Natural killer cell treated with Interleukin-12 subunit alpha and Interleukin-12 subunit beta and Interleukin-15 and Interleukin-18, amount 100 ng/mL, for 72 hours (primary cell): ENCODE measurements around the gene ANKIB1. TPM values are rescaled to one million over a fixed set of nuclear protein-coding genes. Genes with fewer than 3 reads are reported as not detected.

Experiments used
- ATAC-seq, 2 donors: fragments of 150-1000 bp; cut with Tn5 transposase in 1 of 2; sonication (Bioruptor Pico), chemical (Tn5 transposase) in 1 of 2; 2 replicates each; pipeline ENCODE4 v1.10.0; 2021
- DNase-seq: peaks from one replicate; pipeline ENCODE4 v3.0.0; 2022; ENCODE audit warnings: low spot score
- H3K27ac Mint-ChIP-seq, 2 donors: 1 replicate in 1 of 2; 2 replicates in 1 of 2; pipeline ENCODE4 v1.8.0; 2022; ENCODE audit warnings: mixed read lengths in 2 of 2, mild to moderate bottlenecking in 1 of 2, moderate library complexity in 1 of 2
- H3K27me3 Mint-ChIP-seq, 2 donors: 1 replicate in 1 of 2; 2 replicates in 1 of 2; pipeline ENCODE4 v1.8.0; 2022; ENCODE audit warnings: mixed read lengths in 2 of 2
- H3K36me3 Mint-ChIP-seq: one replicate; pipeline ENCODE4 v1.8.0; 2022; ENCODE audit warnings: mixed read lengths
- H3K4me1 Mint-ChIP-seq, 2 donors: 1 replicate in 1 of 2; 2 replicates in 1 of 2; pipeline ENCODE4 v1.8.0; 2022; ENCODE audit warnings: low read depth in 2 of 2, mixed read lengths in 2 of 2, mild to moderate bottlenecking in 1 of 2
- H3K4me3 Mint-ChIP-seq: one replicate; pipeline ENCODE4 v1.8.0; 2022; ENCODE audit warnings: mixed read lengths
- H3K9me3 Mint-ChIP-seq: 2 replicates; pipeline ENCODE4 v1.8.0; 2022; ENCODE audit warnings: mixed read lengths
- total RNA-seq, 2 donors: library from RNA; stranded (reverse); gene quantifications; one replicate each; pipeline ENCODE4 v1.2.3, GENCODE V29; 2022

ANKIB1 gene
- total RNA-seq, 2 donors from 2014 or later: 48.8 to 66.8 TPM

DNA sequence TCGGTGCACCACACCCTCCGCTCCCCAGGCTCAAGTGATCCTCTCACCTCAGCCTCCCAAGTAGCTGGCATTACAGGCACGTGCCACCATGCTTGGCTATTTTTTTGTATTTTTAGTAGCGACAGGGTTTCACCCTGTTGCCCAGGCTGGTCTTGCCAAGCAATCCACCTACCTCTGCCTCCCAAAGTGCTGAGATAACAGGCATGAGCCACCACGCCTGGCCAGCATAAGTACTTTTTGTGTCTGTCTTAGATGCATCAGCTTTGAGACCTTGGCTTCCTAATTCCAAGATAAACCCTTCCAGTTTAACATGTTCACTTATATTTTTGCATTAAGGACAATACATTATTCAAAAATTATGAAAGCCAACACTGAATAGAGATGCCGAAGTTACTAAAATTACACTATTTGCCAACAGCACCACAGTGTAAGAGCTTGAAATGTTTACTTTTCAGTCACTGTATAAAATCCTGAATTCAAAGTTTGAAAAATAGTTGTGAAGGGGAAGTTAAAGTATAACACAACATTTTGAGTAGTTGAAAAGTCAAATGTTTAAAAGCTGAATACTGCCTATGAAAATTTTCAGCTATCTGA is 36.5 kb downstream of the ANKIB1 start:
- ATAC-seq (no peak), DNase-seq (no peak)
- Mint-ChIP-seq H3K4me3 (no peak overlapping the region), H3K27me3 (no peaks in the 10 kb centered on the region), H3K36me3 (no peaks in the 10 kb centered on the region), H3K9me3 (no peaks in the 10 kb centered on the region), H3K27ac (no peak overlapping the region), H3K4me1 (peaks cover 7% of the 10 kb centered on the region in 2 donors)

DNA sequence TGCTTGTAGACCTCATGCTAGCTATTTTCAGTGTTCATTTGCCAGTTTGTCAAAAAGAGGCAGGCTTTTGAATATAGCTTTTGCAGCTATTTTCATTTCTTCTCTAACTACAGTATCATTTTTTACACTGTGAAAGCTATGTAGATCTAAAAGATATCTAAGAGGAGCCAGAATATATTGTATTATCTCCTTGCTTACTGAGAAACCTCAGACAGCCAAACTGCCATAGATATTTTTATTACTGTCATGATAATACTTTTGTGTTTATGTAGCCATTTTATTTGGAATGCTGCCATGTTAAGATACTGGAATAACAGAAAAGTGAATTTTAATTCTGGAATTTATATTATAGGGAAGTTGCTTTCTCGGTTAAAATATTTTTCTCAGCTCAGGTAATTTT is 37.2 kb downstream of the ANKIB1 start:
- H3K4me1 Mint-ChIP-seq: peaks cover 7 to 8% of the 10 kb centered on the region in 2 donors
- DNase-seq (no peak), ATAC-seq (no peak)
- H3K27ac Mint-ChIP-seq: no peak overlapping the region
- H3K9me3 Mint-ChIP-seq: no peaks in the 10 kb centered on the region
- H3K27me3 Mint-ChIP-seq: no peaks in the 10 kb centered on the region
- no peak overlapping the region for H3K4me3 Mint-ChIP-seq
- H3K36me3 Mint-ChIP-seq: no peaks in the 10 kb centered on the region

DNA sequence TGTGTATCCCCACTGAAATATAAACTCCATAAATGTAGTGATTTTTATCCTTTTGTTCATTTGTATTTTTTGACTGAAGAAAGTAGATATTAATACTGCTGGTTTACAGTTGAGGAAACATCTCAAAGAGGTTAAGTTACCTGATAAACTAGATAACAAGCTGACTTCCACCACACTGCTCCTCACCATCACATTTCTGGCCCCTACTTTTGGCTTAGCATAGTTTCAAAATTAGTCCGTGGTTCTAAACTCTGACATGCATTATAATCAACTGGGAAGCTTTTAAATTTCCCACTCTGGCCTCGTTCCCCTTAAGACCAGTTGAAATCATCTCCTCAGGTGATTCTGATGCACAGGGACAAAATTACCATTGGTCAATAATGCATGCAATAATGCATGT is 43.5 kb downstream of the ANKIB1 start:
- DNase-seq (no peak), ATAC-seq (no peak)
- H3K4me1 Mint-ChIP-seq: peaks cover 27 to 32% of the 10 kb centered on the region in 2 donors
- H3K9me3 Mint-ChIP-seq: no peaks in the 10 kb centered on the region
- H3K27ac Mint-ChIP-seq: no peak overlapping the region
- H3K36me3 Mint-ChIP-seq: no peaks in the 10 kb centered on the region
- no peaks in the 10 kb centered on the region for H3K27me3 Mint-ChIP-seq
- H3K4me3 Mint-ChIP-seq: no peak overlapping the region

DNA sequence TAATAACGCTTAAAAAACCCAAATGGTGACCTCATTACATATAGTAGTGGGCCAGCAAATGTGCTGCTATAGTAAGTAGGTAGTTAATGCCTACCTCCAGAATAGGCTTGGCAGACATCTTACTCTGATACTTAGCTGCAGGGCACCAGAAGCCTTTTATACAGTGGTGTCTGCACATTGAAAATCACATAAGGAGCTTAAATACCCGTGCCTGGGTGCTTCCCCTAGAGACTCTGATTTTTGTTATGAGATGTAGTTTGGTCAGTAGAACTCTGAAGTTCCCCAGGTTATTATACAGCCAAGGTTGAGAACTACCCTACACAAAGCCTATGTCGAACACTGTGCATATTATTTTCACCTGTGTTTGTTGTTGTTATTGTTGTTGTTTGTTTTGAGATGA is 47.2 kb downstream of the ANKIB1 start:
- peaks cover 12% of the 10 kb centered on the region for H3K36me3 Mint-ChIP-seq
- no peak overlapping the region for H3K27ac Mint-ChIP-seq
- H3K4me1 Mint-ChIP-seq: peaks cover 23 to 24% of the 10 kb centered on the region in 2 donors
- no peaks in the 10 kb centered on the region for H3K9me3 Mint-ChIP-seq
- ATAC-seq (no peak), DNase-seq (no peak)
- no peak overlapping the region for H3K4me3 Mint-ChIP-seq
- no peaks in the 10 kb centered on the region for H3K27me3 Mint-ChIP-seq

DNA sequence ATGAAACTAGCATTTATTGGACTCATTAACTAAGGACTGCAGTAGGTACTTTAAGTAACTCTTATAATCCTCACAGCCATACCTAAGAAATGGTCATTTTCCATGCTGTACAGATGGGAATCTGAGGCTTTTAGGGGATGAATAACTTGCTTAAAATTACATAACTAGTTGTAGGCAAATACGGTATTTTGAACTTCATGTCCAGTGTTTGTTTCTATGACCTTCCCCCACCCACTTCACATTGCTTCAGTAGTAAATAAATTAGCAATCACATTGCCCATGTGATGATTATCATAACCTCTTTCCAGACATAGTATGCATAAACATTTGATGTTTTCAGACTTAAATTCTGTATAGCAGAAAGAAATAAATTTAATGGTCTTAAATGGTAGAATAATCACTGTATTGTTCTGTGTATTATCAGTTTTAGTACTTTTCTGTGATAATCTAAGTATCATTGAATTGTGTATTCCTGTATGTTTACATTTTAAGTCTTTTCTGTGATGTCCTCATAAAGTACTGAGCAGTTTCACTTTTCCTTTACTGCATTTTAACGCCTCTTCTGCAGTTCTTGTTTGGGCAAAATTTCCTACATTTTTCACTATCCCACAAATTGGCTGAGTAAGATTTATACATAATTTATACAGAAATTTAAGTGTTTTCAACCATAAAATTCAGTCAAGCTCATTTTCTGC is 48.3 kb downstream of the ANKIB1 start:
- ATAC-seq: no peak
- Mint-ChIP-seq H3K27me3 (no peaks in the 10 kb centered on the region), H3K36me3 (peaks cover 12% of the 10 kb centered on the region), H3K9me3 (no peaks in the 10 kb centered on the region), H3K27ac (peak overlapping the region in 1 of 2 donors; percentile 34), H3K4me3 (peak overlapping the region; percentile 28), H3K4me1 (peaks cover 23 to 24% of the 10 kb centered on the region in 2 donors)
- no peak for DNase-seq

DNA sequence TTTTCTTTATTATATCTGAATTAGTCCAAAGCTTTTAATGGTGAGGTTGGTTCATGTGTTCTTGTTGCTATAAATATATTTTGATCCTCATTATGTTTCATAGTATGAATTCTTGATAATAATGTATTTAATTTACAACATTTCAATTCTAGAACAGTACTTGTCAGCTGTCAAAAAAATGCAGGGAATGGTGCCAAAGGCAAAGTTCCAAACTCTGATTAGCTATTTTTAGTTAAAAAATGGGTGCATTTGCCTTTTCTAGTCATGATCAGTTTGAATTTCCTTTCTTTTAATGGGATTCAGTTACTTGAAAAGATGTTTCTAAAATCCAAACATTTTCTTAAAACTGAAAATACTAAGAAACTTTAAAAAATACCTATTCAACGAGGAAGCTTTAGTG is 49.6 kb downstream of the ANKIB1 start:
- Mint-ChIP-seq H3K36me3 (peaks cover 12% of the 10 kb centered on the region), H3K4me3 (no peak overlapping the region), H3K4me1 (peaks cover 14 to 20% of the 10 kb centered on the region in 2 donors), H3K27me3 (no peaks in the 10 kb centered on the region), H3K27ac (no peak overlapping the region), H3K9me3 (no peaks in the 10 kb centered on the region)
- no peak for ATAC-seq
- no peak for DNase-seq

DNA sequence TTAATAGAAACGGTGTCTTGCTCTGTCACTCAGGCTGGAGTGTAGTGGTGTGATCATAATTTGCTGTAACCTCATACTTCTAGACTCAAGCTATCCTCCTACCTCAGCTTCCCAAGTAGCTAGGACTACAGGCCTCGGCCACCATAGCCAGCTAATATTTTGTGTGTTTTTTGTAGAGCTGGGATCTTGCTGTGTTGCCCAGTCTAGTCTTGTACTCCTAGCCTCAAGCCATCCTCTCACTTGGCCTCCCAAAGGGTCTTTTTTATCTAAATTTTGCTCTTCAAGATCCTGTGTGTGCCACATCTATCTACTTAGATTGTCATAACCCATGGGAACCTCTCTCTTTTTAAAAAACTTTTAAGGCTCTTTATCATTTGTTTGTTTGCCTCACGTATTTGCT is 50.5 kb downstream of the ANKIB1 start:
- DNase-seq (no peak), ATAC-seq (no peak)
- Mint-ChIP-seq H3K4me3 (no peak overlapping the region), H3K9me3 (no peaks in the 10 kb centered on the region), H3K4me1 (peaks cover 11 to 16% of the 10 kb centered on the region in 2 donors), H3K27ac (no peak overlapping the region), H3K27me3 (no peaks in the 10 kb centered on the region), H3K36me3 (peaks cover 15% of the 10 kb centered on the region)

DNA sequence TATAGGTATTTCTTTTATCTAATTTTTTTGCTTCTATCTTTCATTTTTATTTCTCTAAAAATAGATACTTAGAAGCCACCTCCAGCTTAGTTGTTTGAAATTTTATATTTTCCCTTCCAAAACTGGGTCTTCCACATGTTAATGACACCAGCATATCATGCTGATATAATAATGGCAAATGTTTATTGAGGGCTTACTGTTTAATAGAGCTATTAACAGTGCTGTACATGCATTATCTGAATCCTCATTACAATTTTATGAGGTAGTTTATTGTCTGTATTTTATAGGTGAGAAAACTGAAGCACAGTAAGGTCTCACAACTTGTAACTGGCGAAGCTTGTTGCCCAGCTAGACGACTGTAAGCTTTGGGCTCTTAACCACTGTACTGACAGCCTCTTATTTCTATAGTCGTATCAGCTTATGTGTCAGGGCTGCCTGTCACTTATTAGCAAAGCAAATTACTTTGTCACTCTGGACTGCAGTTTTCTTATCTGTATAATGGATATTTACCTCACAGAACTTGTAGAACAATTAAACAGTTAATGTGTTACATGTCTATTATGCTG is 51.2 kb downstream of the ANKIB1 start:
- ATAC-seq (no peak), DNase-seq (no peak)
- Mint-ChIP-seq H3K4me3 (no peak overlapping the region), H3K36me3 (peaks cover 15% of the 10 kb centered on the region), H3K4me1 (peaks cover 11 to 13% of the 10 kb centered on the region in 2 donors), H3K27ac (no peak overlapping the region), H3K27me3 (no peaks in the 10 kb centered on the region), H3K9me3 (no peaks in the 10 kb centered on the region)

DNA sequence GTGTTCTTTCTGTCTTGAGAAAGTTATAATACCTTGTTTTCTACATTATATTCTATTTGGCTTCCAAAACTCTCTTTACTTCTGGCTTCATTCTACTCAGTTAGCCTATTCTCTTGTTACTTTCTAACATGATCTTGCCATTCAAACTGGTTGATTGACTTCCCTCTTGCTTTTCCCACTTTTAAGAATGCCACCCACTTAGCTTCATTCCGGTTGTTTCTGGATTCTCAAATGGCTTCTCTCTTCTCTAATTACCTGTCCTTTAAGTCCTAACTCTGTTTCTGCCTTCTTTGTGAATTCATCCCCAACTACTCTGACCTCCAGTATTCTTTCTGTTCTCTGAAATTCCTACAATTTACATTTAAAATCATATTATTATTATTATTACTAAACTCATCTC is 52.0 kb downstream of the ANKIB1 start:
- H3K27ac Mint-ChIP-seq: no peak overlapping the region
- H3K9me3 Mint-ChIP-seq: no peaks in the 10 kb centered on the region
- H3K4me1 Mint-ChIP-seq: peaks cover 11 to 12% of the 10 kb centered on the region in 2 donors
- no peaks in the 10 kb centered on the region for H3K27me3 Mint-ChIP-seq
- DNase-seq (no peak), ATAC-seq (no peak)
- no peak overlapping the region for H3K4me3 Mint-ChIP-seq
- peaks cover 15% of the 10 kb centered on the region for H3K36me3 Mint-ChIP-seq

DNA sequence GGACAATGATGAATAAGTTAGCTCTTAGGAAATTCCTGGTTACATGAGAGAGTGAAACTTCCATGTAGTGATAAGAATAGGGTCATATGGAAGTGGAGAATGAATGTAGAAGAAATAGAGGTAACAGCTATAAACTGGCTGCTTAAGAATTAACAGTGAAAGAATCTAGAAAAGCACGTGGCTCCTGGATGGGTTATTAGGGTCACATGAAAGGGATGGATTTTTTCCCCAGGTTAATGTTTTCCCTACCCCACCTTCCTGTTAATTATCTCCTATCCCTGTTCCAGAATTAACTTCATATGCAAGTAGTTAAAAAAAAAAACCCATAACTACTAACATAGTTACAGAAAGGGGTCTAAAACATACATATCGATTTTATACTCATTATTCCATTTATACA is 58.0 kb downstream of the ANKIB1 start:
- no peak for DNase-seq
- Mint-ChIP-seq H3K4me1 (no peaks in the 10 kb centered on the region), H3K27me3 (no peaks in the 10 kb centered on the region), H3K9me3 (no peaks in the 10 kb centered on the region), H3K27ac (no peak overlapping the region), H3K4me3 (no peak overlapping the region), H3K36me3 (peaks cover 4% of the 10 kb centered on the region)
- ATAC-seq: no peak

DNA sequence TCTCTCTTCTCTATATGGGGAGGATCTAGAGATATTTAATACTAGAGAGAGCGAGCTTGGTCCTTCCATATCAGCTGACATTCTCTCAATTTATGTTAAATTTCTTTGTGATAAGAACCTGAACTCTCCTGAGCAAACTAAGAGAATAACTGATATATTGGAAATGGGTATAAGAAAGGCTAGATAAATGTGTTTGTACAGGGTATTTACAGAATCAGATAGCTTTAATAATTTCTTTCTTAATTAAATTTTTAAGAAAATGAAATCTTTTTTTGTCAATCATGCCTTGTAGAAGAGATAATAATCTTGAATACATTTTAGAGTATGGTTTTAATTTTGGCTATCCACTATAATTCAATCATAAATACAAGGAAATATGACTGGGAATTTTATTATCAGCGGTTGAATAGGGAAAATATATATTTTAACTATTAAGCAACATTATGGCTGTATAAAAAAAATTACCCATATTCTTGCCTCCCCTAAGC is 58.7 kb downstream of the ANKIB1 start:
- Mint-ChIP-seq H3K27me3 (no peaks in the 10 kb centered on the region), H3K4me1 (no peaks in the 10 kb centered on the region), H3K27ac (no peak overlapping the region), H3K9me3 (no peaks in the 10 kb centered on the region), H3K36me3 (peaks cover 4% of the 10 kb centered on the region), H3K4me3 (no peak overlapping the region)
- ATAC-seq (no peak), DNase-seq (no peak)

DNA sequence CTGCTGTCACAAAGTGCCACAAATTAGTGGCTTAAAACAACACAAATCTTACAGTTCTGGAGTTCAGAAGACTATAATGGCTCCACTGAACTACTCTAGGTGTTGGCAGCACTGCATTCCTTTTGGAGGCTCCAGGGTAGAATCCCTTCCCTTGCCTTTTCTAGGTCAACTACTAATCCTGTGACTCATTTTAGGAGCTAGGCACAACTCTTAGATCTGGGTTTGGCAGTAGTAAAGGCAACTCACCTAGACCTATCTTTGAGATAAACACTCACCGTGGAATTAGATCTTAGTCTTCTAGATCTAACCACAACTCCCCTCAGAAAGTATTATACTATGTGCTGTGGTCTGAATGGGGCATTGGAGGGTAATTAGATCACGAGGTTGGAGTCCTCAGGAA is 60.4 kb downstream of the ANKIB1 start:
- no peak for ATAC-seq
- Mint-ChIP-seq H3K27me3 (no peaks in the 10 kb centered on the region), H3K36me3 (no peaks in the 10 kb centered on the region), H3K4me3 (no peak overlapping the region), H3K4me1 (no peaks in the 10 kb centered on the region), H3K9me3 (no peaks in the 10 kb centered on the region), H3K27ac (no peak overlapping the region)
- no peak for DNase-seq

DNA sequence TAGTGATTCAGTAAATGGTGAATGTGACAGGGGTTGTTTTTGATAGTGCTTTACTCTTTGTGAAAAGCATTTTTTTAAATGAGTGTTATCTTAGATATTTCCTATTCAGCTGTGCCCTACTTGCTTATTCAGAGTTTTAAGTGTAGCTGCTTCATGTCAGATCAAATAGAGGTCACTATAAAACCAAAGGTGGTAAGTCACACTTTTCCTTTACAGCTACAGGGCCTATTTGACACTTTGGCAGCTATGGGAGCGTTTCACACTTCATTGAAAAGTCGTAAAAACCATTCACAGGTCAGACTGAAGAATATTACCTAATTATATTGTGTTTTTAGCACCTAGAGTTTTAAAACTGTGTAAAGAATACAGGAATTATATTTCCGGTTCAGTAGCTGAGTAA is 67.3 kb downstream of the ANKIB1 start:
- no peaks in the 10 kb centered on the region for H3K36me3 Mint-ChIP-seq
- H3K4me3 Mint-ChIP-seq: no peak overlapping the region
- H3K9me3 Mint-ChIP-seq: no peaks in the 10 kb centered on the region
- peaks cover 12% of the 10 kb centered on the region in 2 donors for H3K4me1 Mint-ChIP-seq
- H3K27me3 Mint-ChIP-seq: no peaks in the 10 kb centered on the region
- peak overlapping the region in 1 of 2 donors; percentile 59 for H3K27ac Mint-ChIP-seq
- peak; percentile 67 to 71 for ATAC-seq
- no peak for DNase-seq

DNA sequence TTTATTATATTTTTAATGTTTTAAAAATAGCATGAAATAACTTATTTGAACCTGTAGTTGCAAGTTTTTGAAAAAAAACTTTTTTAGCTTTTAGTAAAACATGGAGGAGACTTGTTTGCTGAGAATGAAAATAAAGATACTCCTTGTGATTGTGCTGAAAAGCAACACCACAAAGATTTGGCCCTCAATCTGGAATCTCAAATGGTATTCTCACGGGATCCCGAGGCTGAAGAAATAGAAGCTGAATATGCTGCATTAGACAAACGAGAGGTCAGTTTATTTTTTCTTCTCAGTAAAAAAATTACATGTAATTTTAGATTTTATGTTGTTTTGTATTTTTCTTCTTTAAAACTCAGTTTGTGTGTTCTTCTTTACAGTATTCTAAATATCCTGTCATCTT is 73.5 kb downstream of the ANKIB1 start:
- Mint-ChIP-seq H3K27ac (no peak overlapping the region), H3K4me3 (no peak overlapping the region), H3K4me1 (peaks cover 3 to 9% of the 10 kb centered on the region in 2 donors), H3K9me3 (no peaks in the 10 kb centered on the region), H3K36me3 (peaks cover 8% of the 10 kb centered on the region), H3K27me3 (no peaks in the 10 kb centered on the region)
- ATAC-seq (no peak), DNase-seq (no peak)
